ENCODE measurements around the gene IL36RN. TPM values are rescaled to one million over a fixed set of nuclear protein-coding genes. Genes with fewer than 3 reads are reported as not detected.

IL36RN gene
- total RNA-seq, 1 experiment from 2014 or later, result not detected

DNA sequence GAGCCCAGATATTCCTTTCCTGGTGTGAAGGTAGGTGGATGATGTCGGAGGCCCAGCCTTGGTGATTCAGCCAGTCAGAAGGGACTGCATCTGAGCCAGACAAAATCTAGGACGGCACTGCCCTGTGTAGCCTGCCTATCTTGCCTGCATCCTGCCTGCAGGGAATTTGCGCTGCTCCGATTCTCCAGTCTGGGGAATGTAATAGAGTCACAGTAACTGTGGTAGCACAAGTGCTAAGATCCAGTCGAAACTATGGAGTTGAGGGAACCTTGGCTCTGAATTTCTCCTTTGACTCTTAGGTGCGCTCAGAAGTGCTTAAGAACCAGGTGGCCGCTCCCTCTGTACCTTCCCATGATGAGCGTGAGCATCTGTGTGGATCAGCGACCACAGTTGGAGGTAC, 22.2 kb upstream of the IL36RN start:
- no peak overlapping the region for H2AFZ ChIP-seq (ENCODE audit: low read length)
- DNase-seq, result no peak

DNA sequence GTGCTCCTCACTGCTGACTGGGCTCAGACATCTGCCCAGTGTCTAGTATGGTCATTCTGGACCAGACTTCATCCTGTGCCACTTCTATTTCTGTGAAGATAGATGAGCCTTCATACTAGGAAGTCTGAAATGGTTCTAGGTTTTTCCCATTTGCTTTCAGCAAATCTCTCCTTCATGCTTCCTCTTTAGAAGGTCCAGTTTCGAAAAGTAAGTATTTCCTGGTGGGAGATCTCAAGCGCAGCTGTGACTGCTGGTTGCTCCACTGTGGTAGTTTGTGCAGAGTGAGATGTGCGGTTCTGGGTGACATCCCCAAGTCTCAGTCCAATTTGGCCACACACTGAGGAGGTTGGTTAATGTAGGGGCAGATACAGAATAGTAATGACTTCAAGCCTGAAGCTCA, 20.7 kb upstream of the IL36RN start:
- DNase-seq, result no peak
- Histone ChIP-seq H3K4me2 (ENCODE audit: low read depth, low read length, poor library complexity, severe bottlenecking) (no peak overlapping the region), H2AFZ (ENCODE audit: low read length) (no peak overlapping the region), H4K20me1 (ENCODE audit: insufficient read depth, low read depth, low read length) (no peaks in the 10 kb centered on the region), H3K27me3 (ENCODE audit: low read length) (no peaks in the 10 kb centered on the region), H3K9me3 (ENCODE audit: low read length) (no peaks in the 10 kb centered on the region), H3K9me2 (replicated peaks; ENCODE audit: insufficient read depth, low read length) (no peaks in the 10 kb centered on the region), H3K9ac (ENCODE audit: low read length) (no peak overlapping the region), H3K4me1 (ENCODE audit: low read length) (no peaks in the 10 kb centered on the region), H3K36me3 (ENCODE audit: insufficient read depth, low read length) (no peaks in the 10 kb centered on the region), H3K4me3 (ENCODE audit: low read length) (no peak overlapping the region), H3K27ac (ENCODE audit: low read length) (no peak overlapping the region), H3K79me2 (ENCODE audit: low read length) (no peaks in the 10 kb centered on the region)

More for the DNA sequence above, 22.2 kb upstream of the IL36RN start:
- H3K36me3 ChIP-seq (ENCODE audit: insufficient read depth, low read length), result no peaks in the 10 kb centered on the region
- no peak overlapping the region for H3K4me3 ChIP-seq (ENCODE audit: low read length)
- no peaks in the 10 kb centered on the region for H3K79me2 ChIP-seq (ENCODE audit: low read length)
- no peaks in the 10 kb centered on the region for H3K9me3 ChIP-seq (ENCODE audit: low read length)
- H3K27ac ChIP-seq (ENCODE audit: low read length), result no peak overlapping the region
- no peaks in the 10 kb centered on the region for H3K4me1 ChIP-seq (ENCODE audit: low read length)
- H3K9ac ChIP-seq (ENCODE audit: low read length), result no peak overlapping the region
- no peaks in the 10 kb centered on the region for H3K9me2 ChIP-seq (replicated peaks; ENCODE audit: insufficient read depth, low read length)
- no peaks in the 10 kb centered on the region for H4K20me1 ChIP-seq (ENCODE audit: insufficient read depth, low read depth, low read length)
- H3K27me3 ChIP-seq (ENCODE audit: low read length), result no peaks in the 10 kb centered on the region
- no peak overlapping the region for H3K4me2 ChIP-seq (ENCODE audit: low read depth, low read length, poor library complexity, severe bottlenecking)

DNA sequence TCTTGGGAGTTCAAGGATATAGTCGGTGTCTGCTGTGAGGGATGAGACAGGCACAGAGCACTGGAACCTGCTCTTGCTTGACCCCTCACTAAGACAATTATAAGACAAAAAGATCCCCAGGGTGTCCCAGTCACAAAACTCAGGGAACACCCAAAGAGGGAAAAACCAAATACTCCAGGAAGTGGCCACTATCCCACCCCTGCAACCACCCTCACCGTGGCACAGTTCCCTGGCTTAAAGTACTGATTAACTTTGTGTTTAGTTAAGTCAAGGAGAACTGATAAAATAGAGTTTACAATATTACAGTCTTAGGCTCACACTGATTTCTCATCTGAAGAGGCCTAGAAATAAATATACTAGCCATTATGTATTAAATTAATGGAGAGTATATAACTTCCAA, 19.8 kb upstream of the IL36RN start:
- Histone ChIP-seq H3K36me3 (ENCODE audit: insufficient read depth, low read length) (no peaks in the 10 kb centered on the region), H3K4me1 (ENCODE audit: low read length) (no peaks in the 10 kb centered on the region), H3K4me3 (ENCODE audit: low read length) (no peak overlapping the region), H3K9ac (ENCODE audit: low read length) (no peak overlapping the region), H3K9me3 (ENCODE audit: low read length) (no peaks in the 10 kb centered on the region), H3K27me3 (ENCODE audit: low read length) (no peaks in the 10 kb centered on the region), H4K20me1 (ENCODE audit: insufficient read depth, low read depth, low read length) (no peaks in the 10 kb centered on the region), H3K79me2 (ENCODE audit: low read length) (no peaks in the 10 kb centered on the region), H3K4me2 (ENCODE audit: low read depth, low read length, poor library complexity, severe bottlenecking) (no peak overlapping the region), H2AFZ (ENCODE audit: low read length) (no peak overlapping the region), H3K27ac (ENCODE audit: low read length) (no peak overlapping the region), H3K9me2 (replicated peaks; ENCODE audit: insufficient read depth, low read length) (no peaks in the 10 kb centered on the region)
- no peak for DNase-seq

DNA sequence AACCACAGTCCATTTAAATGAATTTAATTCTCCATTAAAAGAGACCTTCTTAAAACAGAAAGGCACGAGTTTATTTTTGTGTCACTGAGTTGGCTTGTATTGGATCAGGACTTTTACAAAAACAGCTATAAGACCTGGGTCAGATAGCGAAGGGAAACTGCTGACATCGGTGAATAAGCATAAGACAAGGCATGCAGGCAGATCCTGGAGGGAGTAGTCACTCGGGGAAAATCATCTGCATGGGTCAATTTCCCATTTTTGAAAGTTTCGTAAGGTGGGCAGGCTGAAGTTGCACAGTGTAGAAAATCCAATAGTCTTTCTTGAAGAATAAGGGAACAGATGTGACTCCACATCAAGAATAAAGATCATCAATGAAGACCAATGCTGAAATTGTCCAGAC, 19.3 kb upstream of the IL36RN start:
- no peaks in the 10 kb centered on the region for H3K27me3 ChIP-seq (ENCODE audit: low read length)
- no peak overlapping the region for H3K4me3 ChIP-seq (ENCODE audit: low read length)
- H3K9me3 ChIP-seq (ENCODE audit: low read length), result no peaks in the 10 kb centered on the region
- H3K27ac ChIP-seq (ENCODE audit: low read length), result no peak overlapping the region
- no peaks in the 10 kb centered on the region for H3K79me2 ChIP-seq (ENCODE audit: low read length)
- no peaks in the 10 kb centered on the region for H3K9me2 ChIP-seq (replicated peaks; ENCODE audit: insufficient read depth, low read length)
- no peak overlapping the region for H2AFZ ChIP-seq (ENCODE audit: low read length)
- no peak overlapping the region for H3K9ac ChIP-seq (ENCODE audit: low read length)
- DNase-seq, result no peak
- no peaks in the 10 kb centered on the region for H4K20me1 ChIP-seq (ENCODE audit: insufficient read depth, low read depth, low read length)
- no peak overlapping the region for H3K4me2 ChIP-seq (ENCODE audit: low read depth, low read length, poor library complexity, severe bottlenecking)
- H3K36me3 ChIP-seq (ENCODE audit: insufficient read depth, low read length), result no peaks in the 10 kb centered on the region
- H3K4me1 ChIP-seq (ENCODE audit: low read length), result no peaks in the 10 kb centered on the region

DNA sequence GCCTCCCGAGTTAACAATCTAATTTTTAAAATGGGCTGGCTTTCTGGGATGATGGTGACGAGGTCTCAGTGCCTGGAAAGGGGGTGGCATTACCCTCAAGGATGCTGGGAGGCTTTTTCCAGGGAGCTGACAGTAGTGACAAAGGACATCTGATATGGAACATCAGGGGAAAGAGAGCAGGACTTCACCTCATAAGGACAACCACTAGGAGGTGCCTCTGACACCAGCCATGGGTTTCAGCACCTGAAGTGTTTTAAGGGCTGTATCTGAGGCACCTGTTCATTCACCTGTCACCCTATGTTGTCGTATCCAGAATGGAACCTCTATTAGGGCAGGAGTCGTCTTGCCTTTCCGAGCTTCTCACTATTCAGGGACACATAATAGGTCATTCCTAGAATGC, 17.1 kb upstream of the IL36RN start:
- Histone ChIP-seq H3K79me2 (ENCODE audit: low read length) (no peaks in the 10 kb centered on the region), H3K36me3 (ENCODE audit: insufficient read depth, low read length) (no peaks in the 10 kb centered on the region), H3K9me2 (replicated peaks; ENCODE audit: insufficient read depth, low read length) (no peaks in the 10 kb centered on the region), H4K20me1 (ENCODE audit: insufficient read depth, low read depth, low read length) (no peaks in the 10 kb centered on the region), H3K4me2 (ENCODE audit: low read depth, low read length, poor library complexity, severe bottlenecking) (no peak overlapping the region), H3K27me3 (ENCODE audit: low read length) (no peaks in the 10 kb centered on the region), H3K27ac (ENCODE audit: low read length) (no peak overlapping the region), H3K9ac (ENCODE audit: low read length) (no peak overlapping the region), H3K4me3 (ENCODE audit: low read length) (no peak overlapping the region), H3K4me1 (ENCODE audit: low read length) (no peaks in the 10 kb centered on the region), H2AFZ (ENCODE audit: low read length) (no peak overlapping the region), H3K9me3 (ENCODE audit: low read length) (no peaks in the 10 kb centered on the region)
- no peak for DNase-seq

DNA sequence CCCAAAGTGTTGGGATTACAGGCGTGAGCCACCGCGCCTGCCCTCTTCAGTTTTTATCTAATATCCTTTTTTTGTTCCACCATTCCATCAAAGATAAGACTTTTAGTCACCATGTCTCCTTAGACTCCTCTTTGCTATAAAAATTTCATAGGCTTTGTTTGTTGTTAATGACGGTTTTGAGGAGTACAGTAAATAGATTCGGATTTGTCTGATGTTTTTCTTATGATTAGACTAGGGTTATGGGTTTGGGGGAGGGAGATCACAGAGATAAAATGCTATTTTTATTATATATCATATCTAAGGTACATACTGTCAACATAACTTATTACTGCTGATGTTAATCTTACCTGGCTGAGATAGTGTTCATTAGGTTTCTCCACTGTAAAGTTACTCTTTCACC, 12.5 kb upstream of the IL36RN start:
- Histone ChIP-seq H3K9me2 (replicated peaks; ENCODE audit: insufficient read depth, low read length) (no peaks in the 10 kb centered on the region), H3K27ac (ENCODE audit: low read length) (no peak overlapping the region), H3K4me3 (ENCODE audit: low read length) (no peak overlapping the region), H3K36me3 (ENCODE audit: insufficient read depth, low read length) (no peaks in the 10 kb centered on the region), H3K4me1 (ENCODE audit: low read length) (no peaks in the 10 kb centered on the region), H3K79me2 (ENCODE audit: low read length) (no peaks in the 10 kb centered on the region), H2AFZ (ENCODE audit: low read length) (no peak overlapping the region), H4K20me1 (ENCODE audit: insufficient read depth, low read depth, low read length) (no peaks in the 10 kb centered on the region), H3K9ac (ENCODE audit: low read length) (no peak overlapping the region), H3K4me2 (ENCODE audit: low read depth, low read length, poor library complexity, severe bottlenecking) (no peak overlapping the region), H3K9me3 (ENCODE audit: low read length) (no peaks in the 10 kb centered on the region), H3K27me3 (ENCODE audit: low read length) (no peaks in the 10 kb centered on the region)
- DNase-seq, result no peak

DNA sequence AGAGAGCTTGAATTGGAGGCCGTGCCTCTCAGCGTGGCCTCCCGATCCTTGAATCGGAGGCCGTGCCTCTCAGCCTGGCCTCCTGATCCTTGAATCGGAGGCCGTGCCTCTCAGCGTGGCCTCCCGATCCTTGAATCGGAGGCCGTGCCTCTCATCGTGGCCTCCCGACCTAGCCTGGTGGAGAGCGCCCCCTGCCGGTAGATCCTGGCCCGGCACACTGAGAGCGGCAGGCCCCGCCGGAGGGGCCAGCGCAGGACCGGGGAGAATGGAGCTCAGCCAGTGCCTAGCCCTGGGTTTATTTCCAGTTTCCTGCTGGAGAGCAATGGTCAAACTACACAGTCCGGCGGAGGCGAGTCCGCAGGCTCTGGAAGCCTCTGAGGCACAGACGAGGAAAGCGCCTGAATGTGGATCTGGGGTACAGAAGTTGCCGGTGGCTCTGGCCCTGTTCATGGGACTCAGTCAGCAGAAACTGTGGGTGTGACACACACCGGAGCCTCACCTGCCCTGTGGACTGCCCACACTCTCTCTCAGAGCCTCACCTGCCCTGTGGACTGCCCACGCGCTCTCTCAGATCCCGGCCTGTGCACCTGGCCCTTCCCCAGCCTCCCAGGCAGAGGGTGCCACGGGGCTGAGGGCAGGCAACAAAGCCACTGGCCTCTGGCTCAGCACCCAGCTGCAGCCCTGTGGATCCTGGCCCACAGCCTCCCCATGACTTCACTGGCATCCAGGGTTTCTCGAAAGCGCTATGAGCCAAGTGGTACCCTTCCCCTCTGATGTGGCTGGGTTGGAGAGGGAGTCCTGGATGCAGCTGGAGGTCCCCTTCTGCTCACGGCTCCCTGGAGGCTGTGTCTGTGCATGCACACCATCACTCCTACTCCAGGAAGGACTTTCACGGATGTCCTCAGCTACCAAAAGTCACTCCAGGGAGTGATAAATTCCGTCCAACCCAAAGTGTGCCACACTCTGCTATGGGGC, 7.8 kb upstream of the IL36RN start:
- Histone ChIP-seq H2AFZ (ENCODE audit: low read length) (no peak overlapping the region), H3K9me2 (replicated peaks; ENCODE audit: insufficient read depth, low read length) (no peaks in the 10 kb centered on the region), H3K4me2 (ENCODE audit: low read depth, low read length, poor library complexity, severe bottlenecking) (no peak overlapping the region), H3K9ac (ENCODE audit: low read length) (no peak overlapping the region), H3K4me1 (ENCODE audit: low read length) (no peaks in the 10 kb centered on the region), H4K20me1 (ENCODE audit: insufficient read depth, low read depth, low read length) (no peaks in the 10 kb centered on the region), H3K27ac (ENCODE audit: low read length) (no peak overlapping the region), H3K9me3 (ENCODE audit: low read length) (no peaks in the 10 kb centered on the region), H3K79me2 (ENCODE audit: low read length) (no peaks in the 10 kb centered on the region), H3K36me3 (ENCODE audit: insufficient read depth, low read length) (no peaks in the 10 kb centered on the region), H3K4me3 (ENCODE audit: low read length) (no peak overlapping the region), H3K27me3 (ENCODE audit: low read length) (no peaks in the 10 kb centered on the region)
- DNase-seq, result no peak

DNA sequence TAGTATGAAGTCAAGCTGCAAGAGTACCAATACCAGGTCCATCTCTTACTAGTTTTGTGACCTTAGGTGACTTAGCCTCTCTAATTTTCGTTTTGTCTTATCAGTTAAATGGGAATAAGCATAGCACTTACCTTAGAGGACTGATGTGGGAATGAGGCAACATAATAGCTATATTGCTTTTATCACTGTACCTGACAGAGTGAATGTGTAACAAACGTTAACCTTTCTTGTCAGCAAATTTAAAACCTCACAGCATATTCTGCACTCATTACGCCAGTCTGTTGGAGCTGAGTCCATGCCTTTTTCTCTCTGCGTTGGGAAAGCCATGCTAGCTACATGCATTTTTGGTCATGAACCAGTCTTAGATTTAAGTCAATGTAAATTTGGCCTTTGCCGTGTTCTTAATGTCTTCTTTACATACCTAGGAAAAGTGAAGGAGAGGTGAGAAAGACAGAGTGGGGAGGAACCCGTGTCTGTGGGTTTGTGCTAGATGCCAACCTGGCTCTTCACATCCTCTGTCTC, 6.5 kb upstream of the IL36RN start, which contains the start of gene IL36B:
IL36B (minus strand) TSS at position 472 of the 522 bp plus-strand sequence.
- Histone ChIP-seq H3K36me3 (ENCODE audit: insufficient read depth, low read length) (no peaks in the 10 kb centered on the region), H2AFZ (ENCODE audit: low read length) (no peak within 1 kb of the TSS), H3K4me3 (ENCODE audit: low read length) (no peak within 1 kb of the TSS), H3K9me3 (ENCODE audit: low read length) (no peaks in the 10 kb centered on the region), H3K27ac (ENCODE audit: low read length) (no peak within 1 kb of the TSS), H3K4me2 (ENCODE audit: low read depth, low read length, poor library complexity, severe bottlenecking) (no peak within 1 kb of the TSS), H3K27me3 (ENCODE audit: low read length) (no peaks in the 10 kb centered on the region), H3K9ac (ENCODE audit: low read length) (no peak within 1 kb of the TSS), H3K79me2 (ENCODE audit: low read length) (no peaks in the 10 kb centered on the region), H3K4me1 (ENCODE audit: low read length) (no peaks in the 10 kb centered on the region), H4K20me1 (ENCODE audit: insufficient read depth, low read depth, low read length) (no peaks in the 10 kb centered on the region), H3K9me2 (replicated peaks; ENCODE audit: insufficient read depth, low read length) (no peaks in the 10 kb centered on the region)
- no peak for DNase-seq
